Skin of body (tissue), 2 donors: Measurements from ENCODE around the gene UHRF1. TPM values are rescaled to one million over a fixed set of nuclear protein-coding genes. Genes with fewer than 3 reads are reported as not detected.
"Not testable (repeated sequence)": the region's sequence is repeated elsewhere in the genome, so short reads cannot be mapped to it uniquely, and the experiment has no call there.

Source experiments
- DNase-seq: peaks from one replicate; lab custom pipeline; 2025; lab: John Stamatoyannopoulos, UW
- total RNA-seq: library from RNA; depleted of rRNA; stranded (reverse); fragments of >200 nt; gene quantifications from one replicate; pipeline ENCODE4 v1.2.3, GENCODE V29; 2014

UHRF1 gene
- total RNA-seq, 1 donor from 2014 or later: 14.5 TPM

DNA sequence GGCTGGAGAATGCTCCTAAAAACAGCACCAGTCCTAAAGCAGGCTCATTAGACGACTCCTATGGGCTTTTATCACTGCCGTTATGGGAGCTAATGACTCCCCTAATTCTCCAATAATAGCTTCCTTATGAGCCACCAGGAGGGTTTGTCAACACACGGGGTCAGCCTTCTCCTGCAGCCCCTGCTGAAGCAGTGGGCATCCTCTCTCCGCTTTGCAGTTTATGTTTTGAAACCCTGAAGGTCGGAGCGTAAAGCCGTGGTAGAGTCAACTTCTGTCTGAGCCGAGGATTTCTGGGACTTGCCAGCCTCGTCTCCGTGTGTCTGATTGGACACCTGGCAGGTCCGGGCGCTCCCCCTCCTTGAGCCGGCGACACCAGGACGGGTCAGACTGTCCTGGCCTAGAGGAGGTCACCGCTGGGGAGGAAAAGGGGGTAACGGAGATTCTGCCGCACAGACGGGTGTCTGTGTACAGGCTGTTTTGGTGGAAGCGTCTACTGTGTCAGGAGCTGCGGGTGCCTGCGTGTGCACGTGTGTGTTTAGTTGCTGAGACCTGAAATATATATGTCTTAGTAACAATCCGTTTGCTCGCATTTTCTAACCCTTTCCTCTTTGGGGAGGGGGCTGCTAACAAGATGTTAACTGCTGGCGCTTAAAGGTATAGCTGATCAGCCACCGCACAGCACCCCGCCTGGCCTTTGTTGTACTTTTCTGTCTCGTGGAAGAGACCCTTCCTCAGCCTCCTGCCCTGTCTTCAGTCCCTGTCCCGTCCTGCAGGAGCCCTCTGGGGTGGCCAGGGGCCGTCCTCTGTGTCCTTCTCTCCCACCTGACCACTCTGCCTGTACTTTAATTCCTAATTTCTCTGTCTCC lies 61.5 kb downstream of the UHRF1 start:
- DNase-seq: no peak

DNA sequence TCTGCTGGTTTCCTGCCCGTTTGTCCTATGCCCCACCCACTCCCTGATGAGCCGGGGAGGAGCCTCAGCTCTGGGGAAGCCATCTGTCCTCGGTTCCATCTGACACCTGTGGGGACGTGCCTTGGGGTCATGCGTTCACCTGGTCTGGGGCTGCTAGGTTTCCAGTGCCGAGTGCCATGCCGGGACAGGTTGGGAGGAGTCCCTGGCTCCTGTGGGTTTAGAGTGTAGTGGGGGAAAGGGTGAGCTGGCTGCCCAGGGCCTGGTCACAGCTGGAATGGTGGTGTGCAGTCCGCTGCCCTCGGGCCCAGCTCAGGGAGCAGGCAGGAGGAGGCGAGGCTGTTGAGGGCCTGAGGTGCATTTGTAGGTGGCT lies 62.1 kb downstream of the UHRF1 start:
- no peak for DNase-seq

DNA sequence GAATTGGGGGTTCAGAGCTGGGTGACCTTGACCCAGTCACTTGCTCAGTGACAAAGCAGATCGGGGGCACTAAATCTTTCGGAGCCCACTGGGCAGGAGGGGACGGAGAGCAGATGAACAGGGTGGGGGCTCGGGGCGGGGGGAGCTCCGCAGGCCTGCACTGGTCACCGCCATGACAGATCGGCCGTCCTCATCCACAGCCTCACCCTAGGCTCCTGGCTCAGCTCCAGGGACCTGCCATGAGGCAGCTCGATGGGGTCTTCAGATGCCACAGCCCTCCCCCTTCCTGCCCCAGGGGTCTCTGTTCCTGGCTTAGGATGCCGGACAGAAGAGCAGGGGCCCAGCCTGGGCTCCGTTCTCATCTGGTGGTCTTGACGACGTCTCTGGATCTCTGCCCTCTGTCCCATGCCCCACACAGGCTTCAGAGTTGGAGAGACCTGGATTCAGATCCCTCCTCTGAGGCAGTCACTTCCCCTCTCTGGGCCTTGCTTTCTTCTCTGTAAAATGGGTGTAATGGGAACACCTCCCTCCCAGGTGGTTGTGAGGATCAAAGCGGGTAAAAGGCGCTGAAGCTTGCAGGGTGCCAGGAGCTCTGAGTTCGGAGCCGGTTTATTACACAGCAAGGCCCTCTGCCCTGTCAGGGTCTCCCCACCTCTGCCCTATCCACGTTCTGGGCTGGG lies 62.7 kb downstream of the UHRF1 start:
- no peak for DNase-seq

- DNase-seq: no peak
Observed at GRCh38 chr19:4972509-4973230, 63.4 kb downstream of the UHRF1 start.

GRCh38 chr19:4974880-4975469 lies 65.7 kb downstream of the UHRF1 start:
- no peak for DNase-seq

DNA sequence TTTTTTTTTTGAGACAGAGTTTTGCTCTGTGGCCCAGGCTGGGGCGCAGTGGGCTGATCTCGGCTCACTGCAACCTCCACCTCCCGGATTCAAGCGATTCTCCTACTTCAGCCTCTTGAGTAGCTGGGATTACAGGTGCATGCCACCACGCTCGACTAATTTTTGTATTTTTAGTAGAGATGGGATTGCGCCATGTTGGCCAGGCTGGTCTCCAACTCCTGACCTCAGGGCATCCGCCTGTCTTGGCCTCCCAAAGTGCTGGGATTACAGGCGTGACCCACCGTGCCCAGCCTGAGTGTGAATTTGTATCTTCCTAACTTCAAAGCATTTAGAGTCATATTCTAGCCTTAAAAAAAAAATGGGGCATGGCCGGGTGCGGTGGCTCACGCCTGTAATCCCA lies 66.3 kb downstream of the UHRF1 start:
- DNase-seq: not testable (repeated sequence)

DNA sequence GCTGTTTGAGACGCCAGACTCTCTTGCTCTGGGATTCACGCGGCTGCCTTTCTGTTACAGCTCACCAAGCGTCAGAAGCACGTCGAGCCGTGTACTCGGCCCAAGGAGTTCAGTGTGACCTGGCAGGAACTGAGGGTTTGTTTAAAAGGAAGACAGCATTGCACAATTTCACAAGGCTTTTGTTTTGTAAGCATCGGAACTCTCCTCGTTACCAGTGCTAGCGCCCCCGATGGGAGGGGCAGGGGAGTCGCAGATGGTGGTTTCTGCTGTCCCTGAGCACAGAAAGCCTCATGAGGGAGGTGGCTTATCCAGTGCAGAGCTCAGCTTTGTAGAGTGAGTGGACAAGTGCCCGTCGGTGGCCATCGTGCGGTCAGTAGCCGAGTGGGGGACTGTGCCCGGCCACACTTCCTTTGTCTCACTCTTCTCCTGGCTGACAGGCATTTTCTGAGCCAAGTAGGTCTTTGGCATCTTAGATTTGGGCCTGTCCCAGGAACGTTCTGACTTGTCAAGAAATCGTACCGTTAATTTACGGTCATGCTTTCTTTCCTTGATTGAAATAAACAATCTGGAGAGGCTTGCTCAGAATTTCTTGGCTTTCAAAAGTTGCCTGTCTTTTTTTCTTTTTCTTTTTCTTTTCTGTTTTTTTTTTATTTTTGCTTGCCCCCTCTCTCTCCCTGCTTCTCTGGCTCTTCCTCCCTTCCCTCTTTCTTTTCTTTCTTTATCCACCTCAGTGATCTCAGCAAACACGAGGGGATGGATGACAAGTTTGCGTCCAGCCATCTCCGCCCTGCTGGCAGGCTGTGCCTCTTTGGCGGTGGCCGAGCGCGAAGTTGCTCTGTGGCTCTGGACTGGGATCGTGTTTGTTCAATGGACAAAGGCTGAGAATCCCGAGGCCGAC lies 67.3 kb downstream of the UHRF1 start:
- peak; percentile 55 for DNase-seq

GRCh38 chr19:4977299-4978174 lies 68.2 kb downstream of the UHRF1 start:
- DNase-seq: no peak

DNA sequence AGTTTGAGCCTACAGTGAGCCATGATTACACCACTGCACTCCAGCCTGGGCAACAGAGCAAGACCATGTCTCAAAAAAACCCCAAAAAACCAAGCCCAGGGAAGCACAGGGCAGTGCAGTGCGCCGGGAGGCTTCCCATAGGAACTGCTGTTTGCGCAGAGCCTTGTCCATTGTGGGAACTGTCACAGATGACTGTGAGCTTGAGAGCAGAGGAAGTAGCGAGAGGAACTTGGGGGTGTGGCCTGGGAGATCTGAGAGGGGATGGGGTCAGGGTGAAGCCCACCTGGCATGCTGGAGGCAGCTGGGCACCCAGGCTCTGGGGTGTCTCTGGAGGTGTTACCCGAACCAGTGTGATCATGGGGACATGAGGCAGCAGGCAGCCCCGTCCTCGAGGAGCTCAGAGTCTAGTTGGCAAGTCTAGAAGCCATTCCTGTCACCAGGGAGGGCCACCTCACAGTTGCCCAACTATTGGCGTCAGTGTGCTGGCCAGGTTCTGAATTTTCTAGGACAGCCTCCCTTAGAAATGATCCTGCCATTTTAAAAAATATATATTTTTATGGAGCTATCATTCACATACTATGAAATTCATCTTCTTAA lies 70.0 kb downstream of the UHRF1 start:
- no peak for DNase-seq

- DNase-seq: no peak
Observed at GRCh38 chr19:4980067-4980466, 70.8 kb downstream of the UHRF1 start.

DNA sequence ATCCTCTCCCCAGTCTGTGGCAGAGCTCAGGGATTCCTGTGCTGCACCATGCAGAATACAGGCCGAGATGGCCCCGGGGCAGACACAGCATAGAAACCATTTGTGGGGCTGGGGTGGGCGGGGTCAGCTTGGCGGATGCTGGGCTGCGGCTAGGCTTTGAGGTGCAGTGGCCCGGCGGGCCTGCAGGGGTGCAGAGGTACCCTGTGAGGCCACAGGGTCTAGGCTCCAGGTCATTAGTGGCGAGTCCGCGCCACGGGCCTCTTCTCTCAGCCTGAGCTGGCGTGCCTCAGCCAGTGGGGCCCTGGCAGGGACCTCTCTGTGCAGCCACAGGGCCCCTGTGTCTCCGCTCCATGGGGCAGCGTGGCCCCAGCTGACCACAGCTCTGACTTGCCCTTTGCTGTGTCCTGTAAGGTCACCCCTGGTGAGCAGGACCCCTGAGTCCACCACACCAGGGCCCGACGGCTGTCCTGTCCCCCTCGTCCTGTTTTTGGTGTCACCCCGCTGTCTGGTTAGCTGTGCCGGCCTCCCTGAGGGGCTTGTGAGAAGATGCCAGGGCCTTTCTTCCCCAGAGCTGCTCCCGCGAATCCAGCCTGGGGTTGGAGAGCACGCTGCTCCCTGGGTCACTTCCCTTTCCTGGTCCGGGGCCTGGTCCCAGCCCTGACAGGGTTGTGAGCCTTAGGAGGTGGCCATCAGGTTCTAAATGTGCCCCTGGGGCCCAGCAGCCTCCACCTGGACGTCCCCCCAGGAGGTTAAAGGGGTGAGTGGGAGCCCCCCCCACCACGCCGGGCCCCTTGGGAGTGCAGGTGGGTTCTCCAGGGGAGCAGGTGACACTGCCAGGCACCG lies 71.8 kb downstream of the UHRF1 start:
- no peak for DNase-seq

DNA sequence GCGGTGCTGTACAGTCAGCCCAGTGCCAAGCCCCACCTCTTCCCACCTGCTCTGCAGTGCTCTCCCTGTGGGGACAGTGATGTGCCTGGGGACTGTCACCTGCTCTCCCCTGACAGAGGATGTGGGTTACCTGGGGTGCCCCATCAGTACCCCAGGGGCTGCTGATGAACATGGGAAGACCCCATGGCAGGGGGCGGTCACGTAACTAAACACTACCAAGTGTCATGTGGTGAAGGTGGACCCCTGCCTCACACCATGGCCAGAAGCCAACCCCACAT lies 72.3 kb downstream of the UHRF1 start:
- DNase-seq: no peak

DNA sequence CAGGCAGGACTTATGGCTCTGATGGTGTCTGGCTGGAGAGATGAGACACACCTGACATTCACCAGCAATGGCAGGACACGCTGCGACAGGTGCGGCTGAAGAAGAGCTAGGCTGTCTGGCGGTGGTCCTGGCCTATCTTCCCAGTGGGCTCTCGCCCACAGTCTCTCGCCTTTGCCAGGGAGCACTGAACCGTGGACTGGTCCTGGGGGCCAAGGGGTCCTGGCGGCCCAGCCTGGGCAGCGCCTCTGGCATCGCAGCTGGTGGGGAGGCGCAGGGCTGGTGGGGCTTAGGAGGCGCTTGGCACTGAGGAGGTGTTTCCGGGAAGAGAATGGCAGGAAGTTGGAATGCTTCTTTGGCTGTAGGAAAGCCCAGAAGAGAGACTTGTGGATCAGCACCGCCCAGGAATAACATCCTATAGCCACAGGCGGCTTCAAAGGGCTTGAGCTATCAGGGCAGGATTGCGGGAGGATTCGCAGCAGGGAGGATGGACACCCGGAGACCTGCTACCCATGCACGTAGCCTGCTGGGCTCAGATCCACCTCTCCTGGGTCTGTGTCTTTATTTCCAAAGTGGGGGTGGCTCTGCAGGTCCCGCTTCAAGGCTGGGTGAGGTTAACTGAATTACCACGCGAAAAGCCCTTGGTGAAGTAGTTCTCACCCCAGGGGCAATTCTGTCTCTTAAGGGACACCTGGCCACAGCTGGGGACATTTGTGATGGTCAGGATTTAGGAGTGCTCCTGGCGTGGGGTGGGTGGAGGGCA lies 74.2 kb downstream of the UHRF1 start:
- DNase-seq: no peak

GRCh38 chr19:4984106-4984380 lies 74.7 kb downstream of the UHRF1 start:
- no peak for DNase-seq

GRCh38 chr19:4984438-4984990 lies 75.2 kb downstream of the UHRF1 start:
- no peak for DNase-seq

DNA sequence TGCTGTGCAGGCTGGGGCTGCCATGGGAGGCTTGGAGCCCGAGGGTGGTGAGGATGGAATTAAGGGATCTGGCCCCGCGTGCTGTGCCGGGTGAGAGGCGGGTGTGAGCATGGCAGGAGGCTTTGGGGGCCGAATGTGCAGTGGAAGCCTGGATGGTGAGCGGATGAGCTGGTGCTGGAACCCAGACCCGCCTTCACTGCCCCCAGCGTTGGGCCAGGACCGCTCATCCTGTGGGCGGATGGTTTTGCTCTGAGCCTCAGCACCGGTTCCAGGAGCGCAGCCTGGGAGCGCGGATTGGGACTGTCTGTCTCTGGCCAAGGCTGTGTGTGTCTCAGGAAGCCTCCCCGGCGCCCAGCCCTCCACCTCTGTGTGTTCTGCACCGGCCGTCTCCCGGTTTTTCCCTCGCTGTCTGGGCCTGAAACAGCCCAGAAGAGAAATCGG lies 76.3 kb downstream of the UHRF1 start:
- DNase-seq: no peak

GRCh38 chr19:4986056-4986455 lies 76.8 kb downstream of the UHRF1 start:
- no peak for DNase-seq

GRCh38 chr19:4986471-4986891 lies 77.2 kb downstream of the UHRF1 start:
- DNase-seq: no peak
